Measurements from ENCODE around the gene STARD9.

DNA sequence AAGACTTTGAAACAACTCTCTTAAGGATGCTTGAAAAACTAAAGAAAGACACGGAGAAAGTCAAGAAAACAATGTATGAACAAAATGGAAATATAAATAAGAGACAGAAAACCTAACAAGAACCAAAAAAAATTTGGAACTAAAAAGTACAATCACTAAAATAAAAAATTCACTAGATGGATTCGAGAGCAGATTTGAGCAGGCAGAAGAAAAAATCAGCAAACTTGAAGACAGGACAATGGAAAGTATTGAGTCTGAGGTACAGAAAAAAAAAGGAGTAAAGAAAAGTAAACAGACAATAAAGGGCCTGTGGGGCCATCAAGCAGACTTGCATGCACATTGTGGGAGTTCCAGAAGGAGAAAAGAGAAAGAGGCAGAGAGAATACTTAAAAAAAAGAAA is 174.9 kb downstream of the STARD9 start:
- TF ChIP-seq POLR2A (IDR thresholded peaks at IDR 0.05) (no peak), CTCF (IDR thresholded peaks at IDR 0.05) (no peak), POLR2AphosphoS5 (IDR thresholded peaks at IDR 0.05; ENCODE audit: insufficient read depth in 1 of 2, low read depth in 1 of 2) (no peak)
